GM12801 (cell line): ENCODE data around the gene ZBTB18.

Experiments used
- CTCF ChIP-seq: IDR thresholded peaks from one replicate; pipeline ENCODE4 v1.5.1; 2011; ENCODE audit warnings: control low read depth; ENCODE audit not compliant: insufficient read length; ENCODE audit errors: extremely low read depth

Gene ZBTB18

GRCh38 chr1:244100704-244101453 lies 49.8 kb downstream of the ZBTB18 start:
- no peak for TF ChIP-seq CTCF

GRCh38 chr1:244102046-244102445 lies 51.0 kb downstream of the ZBTB18 start:
- no peak for TF ChIP-seq CTCF

GRCh38 chr1:244102468-244102867 lies 51.4 kb downstream of the ZBTB18 start:
- no peak for TF ChIP-seq CTCF

GRCh38 chr1:244104309-244105060 lies 53.4 kb downstream of the ZBTB18 start:
- TF ChIP-seq CTCF = no peak

DNA sequence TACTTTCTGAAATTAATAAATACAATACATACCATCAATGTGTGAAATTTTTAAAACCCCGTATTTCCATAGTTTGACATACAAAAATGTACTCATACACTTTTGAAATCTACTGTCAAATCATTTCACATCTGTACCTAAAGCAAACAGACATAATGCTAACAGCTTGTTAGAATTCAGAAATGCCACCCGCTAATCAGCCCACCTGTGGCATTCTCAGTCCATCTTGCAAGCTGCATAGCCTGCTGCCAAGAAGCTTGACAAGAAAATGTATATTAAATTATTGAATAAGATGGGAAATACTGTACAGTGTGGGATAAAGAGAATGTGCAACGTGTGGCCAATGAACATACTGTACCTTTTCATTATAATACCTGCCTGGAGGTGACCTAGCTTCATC lies 55.1 kb downstream of the ZBTB18 start:
- TF ChIP-seq CTCF = no peak
